AG10803 (cell line): ENCODE data around the gene CNMD.
"Not testable (repeated sequence)": the region's sequence is repeated elsewhere in the genome, so short reads cannot be mapped to it uniquely, and the experiment has no call there.

Experiments used
- DNase-seq: peaks from one replicate; pipeline ENCODE4 v3.0.0; 2010; ENCODE audit warnings: low read depth
- H3K4me3 ChIP-seq: 2 replicates; pipeline ENCODE4 v1.5.1; 2011; ENCODE audit warnings: mild to moderate bottlenecking, low read length, control low read depth
- TF ChIP-seq, protein P1 (sequence below): conservative IDR thresholded peaks from 2 replicates; pipeline ENCODE4 v1.5.1; 2011; ENCODE audit warnings: mild to moderate bottlenecking, low read length, control low read depth, inconsistent platforms

Gene CNMD

DNA sequence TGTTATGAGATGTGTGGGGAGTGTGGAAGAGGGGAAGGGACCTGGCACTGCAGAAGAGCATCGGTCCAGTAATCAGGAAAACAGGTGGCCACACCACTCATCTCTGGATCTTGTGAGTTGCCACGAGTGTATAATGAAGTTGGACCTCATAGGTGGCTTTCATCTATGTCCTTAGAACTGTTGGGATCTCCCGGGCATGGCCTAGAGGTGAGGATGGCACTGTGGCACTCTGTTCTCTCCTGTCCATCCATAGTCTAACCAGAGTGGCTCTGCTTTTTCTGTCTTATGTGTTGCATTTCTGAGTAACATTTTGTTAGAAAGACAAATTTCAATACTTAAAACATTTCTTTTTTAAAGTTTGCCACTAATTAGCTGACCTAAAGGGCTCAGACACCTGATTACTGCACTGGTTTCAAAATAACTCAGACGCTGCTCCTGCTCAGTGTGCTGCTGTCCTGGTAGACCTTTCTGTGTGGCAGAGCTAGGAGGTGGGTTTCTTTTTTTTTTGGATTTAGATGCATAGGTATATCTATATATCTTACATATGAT is 5.5 kb downstream of the CNMD start:
- H3K4me3 ChIP-seq: no peak overlapping the region
- DNase-seq: no peak
- TF ChIP-seq, protein P1, sequence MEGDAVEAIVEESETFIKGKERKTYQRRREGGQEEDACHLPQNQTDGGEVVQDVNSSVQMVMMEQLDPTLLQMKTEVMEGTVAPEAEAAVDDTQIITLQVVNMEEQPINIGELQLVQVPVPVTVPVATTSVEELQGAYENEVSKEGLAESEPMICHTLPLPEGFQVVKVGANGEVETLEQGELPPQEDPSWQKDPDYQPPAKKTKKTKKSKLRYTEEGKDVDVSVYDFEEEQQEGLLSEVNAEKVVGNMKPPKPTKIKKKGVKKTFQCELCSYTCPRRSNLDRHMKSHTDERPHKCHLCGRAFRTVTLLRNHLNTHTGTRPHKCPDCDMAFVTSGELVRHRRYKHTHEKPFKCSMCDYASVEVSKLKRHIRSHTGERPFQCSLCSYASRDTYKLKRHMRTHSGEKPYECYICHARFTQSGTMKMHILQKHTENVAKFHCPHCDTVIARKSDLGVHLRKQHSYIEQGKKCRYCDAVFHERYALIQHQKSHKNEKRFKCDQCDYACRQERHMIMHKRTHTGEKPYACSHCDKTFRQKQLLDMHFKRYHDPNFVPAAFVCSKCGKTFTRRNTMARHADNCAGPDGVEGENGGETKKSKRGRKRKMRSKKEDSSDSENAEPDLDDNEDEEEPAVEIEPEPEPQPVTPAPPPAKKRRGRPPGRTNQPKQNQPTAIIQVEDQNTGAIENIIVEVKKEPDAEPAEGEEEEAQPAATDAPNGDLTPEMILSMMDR: no peak

- DNase-seq: no peak
- TF ChIP-seq, protein P1: no peak
- no peak overlapping the region for H3K4me3 ChIP-seq
Observed at GRCh38 chr13:52726258-52726657, 13.4 kb downstream of the CNMD start.

DNA sequence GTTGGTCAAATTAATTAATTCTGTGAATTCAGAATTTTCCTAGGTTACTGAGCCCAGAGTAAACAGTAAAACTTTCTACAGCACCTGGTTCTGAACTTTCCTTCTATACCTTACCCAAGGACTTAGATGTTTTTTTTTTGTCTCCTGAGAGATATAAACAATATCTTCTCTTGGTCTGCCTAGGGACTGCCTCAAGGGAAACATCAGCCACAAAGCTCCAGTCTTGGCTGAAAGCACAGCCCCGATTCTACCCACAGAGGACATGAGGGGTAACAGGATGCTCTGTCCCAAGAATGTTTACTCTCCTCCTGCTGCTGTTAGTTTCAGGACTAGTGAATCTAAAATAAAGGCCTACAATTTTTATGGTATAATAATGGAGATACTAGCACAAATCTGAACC is 14.3 kb downstream of the CNMD start:
- DNase-seq: no peak
- H3K4me3 ChIP-seq: no peak overlapping the region
- TF ChIP-seq, protein P1: no peak

- TF ChIP-seq, protein P1: no peak
- no peak overlapping the region for H3K4me3 ChIP-seq
- no peak for DNase-seq
Observed at GRCh38 chr13:52723181-52723580, 16.4 kb downstream of the CNMD start.

- not testable (repeated sequence) for H3K4me3 ChIP-seq, DNase-seq
Observed at GRCh38 chr13:52721356-52721755, 18.3 kb downstream of the CNMD start.

GRCh38 chr13:52720904-52721303 is 18.7 kb downstream of the CNMD start:
- not testable (repeated sequence) for H3K4me3 ChIP-seq, DNase-seq

GRCh38 chr13:52713894-52714293 is 25.7 kb downstream of the CNMD start:
- TF ChIP-seq, protein P1: no peak
- DNase-seq: no peak
- no peak overlapping the region for H3K4me3 ChIP-seq

DNA sequence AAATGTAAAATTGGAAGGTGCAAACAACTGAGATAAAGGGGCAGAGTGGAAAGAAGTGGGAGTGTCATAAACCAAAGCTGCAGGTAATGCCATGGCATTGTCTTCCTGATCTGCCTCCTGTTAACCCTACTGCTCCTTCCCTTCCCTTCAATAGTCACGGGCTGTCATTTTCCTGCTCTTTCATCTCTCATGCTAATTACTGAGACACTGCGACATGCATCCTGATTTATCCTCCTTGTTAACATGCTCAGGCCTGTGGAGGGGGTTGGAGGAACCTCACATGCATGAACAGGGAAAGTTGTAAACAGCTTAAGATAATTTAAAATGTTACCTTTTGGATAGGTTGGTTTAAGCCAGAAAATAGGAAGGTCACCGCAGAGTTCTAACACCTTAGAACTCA is 27.2 kb downstream of the CNMD start:
- no peak overlapping the region for H3K4me3 ChIP-seq
- TF ChIP-seq, protein P1: no peak
- DNase-seq: no peak
